HL-60 (cell line): ENCODE results near the gene TTC16.

Experiments used
- POLR2AphosphoS5 ChIP-seq: IDR thresholded peaks from 2 replicates; pipeline ENCODE4 v1.6.1; 2012; ENCODE audit warnings: low read depth
- SPI1 ChIP-seq: IDR thresholded peaks from 2 replicates; pipeline ENCODE4 v1.6.1; 2012; ENCODE audit warnings: low read depth, mild to moderate bottlenecking, borderline replicate concordance
- TF ChIP-seq, protein P1 (sequence below): IDR thresholded peaks from one replicate; pipeline ENCODE4 v1.5.1; 2011; ENCODE audit warnings: low read length, control low read depth, inconsistent platforms; ENCODE audit not compliant: insufficient read depth
- TF ChIP-seq, protein P2 (sequence below): IDR thresholded peaks from 2 replicates; pipeline ENCODE4 v1.6.1; 2012; ENCODE audit warnings: low read depth; ENCODE audit not compliant: insufficient replicate concordance

DNA sequence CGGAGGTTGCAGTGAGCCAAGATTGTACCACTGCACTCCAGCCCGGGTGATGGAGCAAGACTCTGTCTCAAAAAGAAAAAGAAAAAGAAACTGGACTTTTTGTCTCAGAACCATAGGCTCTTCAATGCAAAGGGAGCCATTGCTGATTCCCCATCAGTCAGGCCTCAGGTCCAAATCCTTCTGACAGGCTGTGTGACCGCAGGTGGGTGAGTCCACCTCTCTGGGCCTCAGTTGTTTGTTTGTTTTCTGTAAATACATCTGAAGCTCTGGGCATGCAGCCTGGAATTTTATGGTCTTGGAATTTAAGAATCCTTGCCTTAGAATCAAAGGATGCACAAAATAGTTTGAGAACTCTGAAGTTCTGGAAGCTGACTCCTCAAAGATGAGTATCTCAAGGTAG lies 40.4 kb downstream of the TTC16 start:
- TF ChIP-seq, protein P1, sequence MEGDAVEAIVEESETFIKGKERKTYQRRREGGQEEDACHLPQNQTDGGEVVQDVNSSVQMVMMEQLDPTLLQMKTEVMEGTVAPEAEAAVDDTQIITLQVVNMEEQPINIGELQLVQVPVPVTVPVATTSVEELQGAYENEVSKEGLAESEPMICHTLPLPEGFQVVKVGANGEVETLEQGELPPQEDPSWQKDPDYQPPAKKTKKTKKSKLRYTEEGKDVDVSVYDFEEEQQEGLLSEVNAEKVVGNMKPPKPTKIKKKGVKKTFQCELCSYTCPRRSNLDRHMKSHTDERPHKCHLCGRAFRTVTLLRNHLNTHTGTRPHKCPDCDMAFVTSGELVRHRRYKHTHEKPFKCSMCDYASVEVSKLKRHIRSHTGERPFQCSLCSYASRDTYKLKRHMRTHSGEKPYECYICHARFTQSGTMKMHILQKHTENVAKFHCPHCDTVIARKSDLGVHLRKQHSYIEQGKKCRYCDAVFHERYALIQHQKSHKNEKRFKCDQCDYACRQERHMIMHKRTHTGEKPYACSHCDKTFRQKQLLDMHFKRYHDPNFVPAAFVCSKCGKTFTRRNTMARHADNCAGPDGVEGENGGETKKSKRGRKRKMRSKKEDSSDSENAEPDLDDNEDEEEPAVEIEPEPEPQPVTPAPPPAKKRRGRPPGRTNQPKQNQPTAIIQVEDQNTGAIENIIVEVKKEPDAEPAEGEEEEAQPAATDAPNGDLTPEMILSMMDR = no peak
- TF ChIP-seq, protein P2, sequence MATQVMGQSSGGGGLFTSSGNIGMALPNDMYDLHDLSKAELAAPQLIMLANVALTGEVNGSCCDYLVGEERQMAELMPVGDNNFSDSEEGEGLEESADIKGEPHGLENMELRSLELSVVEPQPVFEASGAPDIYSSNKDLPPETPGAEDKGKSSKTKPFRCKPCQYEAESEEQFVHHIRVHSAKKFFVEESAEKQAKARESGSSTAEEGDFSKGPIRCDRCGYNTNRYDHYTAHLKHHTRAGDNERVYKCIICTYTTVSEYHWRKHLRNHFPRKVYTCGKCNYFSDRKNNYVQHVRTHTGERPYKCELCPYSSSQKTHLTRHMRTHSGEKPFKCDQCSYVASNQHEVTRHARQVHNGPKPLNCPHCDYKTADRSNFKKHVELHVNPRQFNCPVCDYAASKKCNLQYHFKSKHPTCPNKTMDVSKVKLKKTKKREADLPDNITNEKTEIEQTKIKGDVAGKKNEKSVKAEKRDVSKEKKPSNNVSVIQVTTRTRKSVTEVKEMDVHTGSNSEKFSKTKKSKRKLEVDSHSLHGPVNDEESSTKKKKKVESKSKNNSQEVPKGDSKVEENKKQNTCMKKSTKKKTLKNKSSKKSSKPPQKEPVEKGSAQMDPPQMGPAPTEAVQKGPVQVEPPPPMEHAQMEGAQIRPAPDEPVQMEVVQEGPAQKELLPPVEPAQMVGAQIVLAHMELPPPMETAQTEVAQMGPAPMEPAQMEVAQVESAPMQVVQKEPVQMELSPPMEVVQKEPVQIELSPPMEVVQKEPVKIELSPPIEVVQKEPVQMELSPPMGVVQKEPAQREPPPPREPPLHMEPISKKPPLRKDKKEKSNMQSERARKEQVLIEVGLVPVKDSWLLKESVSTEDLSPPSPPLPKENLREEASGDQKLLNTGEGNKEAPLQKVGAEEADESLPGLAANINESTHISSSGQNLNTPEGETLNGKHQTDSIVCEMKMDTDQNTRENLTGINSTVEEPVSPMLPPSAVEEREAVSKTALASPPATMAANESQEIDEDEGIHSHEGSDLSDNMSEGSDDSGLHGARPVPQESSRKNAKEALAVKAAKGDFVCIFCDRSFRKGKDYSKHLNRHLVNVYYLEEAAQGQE = no peak
- TF ChIP-seq POLR2AphosphoS5 (no peak), SPI1 (no peak)
